Measurements from ENCODE around the gene CREBBP. TPM values are rescaled to one million over a fixed set of nuclear protein-coding genes. Genes with fewer than 3 reads are reported as not detected.

CREBBP gene
- total and polyA plus RNA-seq, 9 donors: 35.6 to 94.5 (median 78.3) TPM

DNA sequence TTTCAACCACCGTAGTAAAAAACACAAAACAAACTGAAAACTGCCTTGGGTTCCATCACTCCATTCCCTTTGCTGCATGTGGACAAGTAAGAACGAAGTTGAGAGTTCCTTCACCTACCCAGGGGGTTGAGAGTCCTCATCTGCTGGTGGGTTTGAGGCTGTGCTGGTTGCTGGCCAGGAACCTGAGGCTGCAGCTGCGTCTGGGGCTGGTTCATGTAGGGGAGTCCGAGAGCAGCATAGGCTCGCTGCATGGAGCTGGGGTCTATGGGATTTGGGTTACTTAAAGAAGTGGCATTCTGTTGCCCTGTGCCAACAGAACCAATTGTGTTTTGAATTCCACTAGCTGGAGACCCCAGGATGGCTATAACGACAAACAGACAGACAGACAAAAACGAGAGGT lies 97.9 kb downstream of the CREBBP start:
- no peak for TF ChIP-seq POLR2A (IDR thresholded peaks at IDR 0.05)
- TF ChIP-seq, protein P1, sequence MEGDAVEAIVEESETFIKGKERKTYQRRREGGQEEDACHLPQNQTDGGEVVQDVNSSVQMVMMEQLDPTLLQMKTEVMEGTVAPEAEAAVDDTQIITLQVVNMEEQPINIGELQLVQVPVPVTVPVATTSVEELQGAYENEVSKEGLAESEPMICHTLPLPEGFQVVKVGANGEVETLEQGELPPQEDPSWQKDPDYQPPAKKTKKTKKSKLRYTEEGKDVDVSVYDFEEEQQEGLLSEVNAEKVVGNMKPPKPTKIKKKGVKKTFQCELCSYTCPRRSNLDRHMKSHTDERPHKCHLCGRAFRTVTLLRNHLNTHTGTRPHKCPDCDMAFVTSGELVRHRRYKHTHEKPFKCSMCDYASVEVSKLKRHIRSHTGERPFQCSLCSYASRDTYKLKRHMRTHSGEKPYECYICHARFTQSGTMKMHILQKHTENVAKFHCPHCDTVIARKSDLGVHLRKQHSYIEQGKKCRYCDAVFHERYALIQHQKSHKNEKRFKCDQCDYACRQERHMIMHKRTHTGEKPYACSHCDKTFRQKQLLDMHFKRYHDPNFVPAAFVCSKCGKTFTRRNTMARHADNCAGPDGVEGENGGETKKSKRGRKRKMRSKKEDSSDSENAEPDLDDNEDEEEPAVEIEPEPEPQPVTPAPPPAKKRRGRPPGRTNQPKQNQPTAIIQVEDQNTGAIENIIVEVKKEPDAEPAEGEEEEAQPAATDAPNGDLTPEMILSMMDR (IDR thresholded peaks at IDR 0.05): no peak
- TF ChIP-seq EP300 (IDR thresholded peaks at IDR 0.05): no peak
- DNase-seq: no peak
- H3K27me3 ChIP-seq: no peaks in the 10 kb centered on the region
- H3K36me3 ChIP-seq: no peaks in the 10 kb centered on the region
- 81 to 90% (median 85%) methylated on average over 7 of the region's 7 CpGs for WGBS, 3 donors
- H3K4me1 ChIP-seq (ENCODE audit: insufficient read depth): no peaks in the 10 kb centered on the region
- no peaks in the 10 kb centered on the region for H3K9me3 ChIP-seq
- H3K27ac ChIP-seq: no peak overlapping the region
- no peak overlapping the region for H3K4me3 ChIP-seq
- intact Hi-C loops (cut with DNase I): no loop called here

GRCh38 chr16:3781421-3781820 lies 99.1 kb downstream of the CREBBP start:
- Histone ChIP-seq H3K9me3 (no peaks in the 10 kb centered on the region), H3K4me3 (no peak overlapping the region), H3K27me3 (no peaks in the 10 kb centered on the region), H3K36me3 (no peaks in the 10 kb centered on the region), H3K27ac (no peak overlapping the region), H3K4me1 (ENCODE audit: insufficient read depth) (no peaks in the 10 kb centered on the region)
- WGBS, 3 donors: 81 to 83% (median 82%) methylated on average over 4 of the region's 4 CpGs
- intact Hi-C loops (cut with DNase I): no loop called here
- no peak for DNase-seq
- TF ChIP-seq EP300 (IDR thresholded peaks at IDR 0.05): no peak
- TF ChIP-seq, protein P1 (IDR thresholded peaks at IDR 0.05): no peak
- TF ChIP-seq POLR2A (IDR thresholded peaks at IDR 0.05): no peak

DNA sequence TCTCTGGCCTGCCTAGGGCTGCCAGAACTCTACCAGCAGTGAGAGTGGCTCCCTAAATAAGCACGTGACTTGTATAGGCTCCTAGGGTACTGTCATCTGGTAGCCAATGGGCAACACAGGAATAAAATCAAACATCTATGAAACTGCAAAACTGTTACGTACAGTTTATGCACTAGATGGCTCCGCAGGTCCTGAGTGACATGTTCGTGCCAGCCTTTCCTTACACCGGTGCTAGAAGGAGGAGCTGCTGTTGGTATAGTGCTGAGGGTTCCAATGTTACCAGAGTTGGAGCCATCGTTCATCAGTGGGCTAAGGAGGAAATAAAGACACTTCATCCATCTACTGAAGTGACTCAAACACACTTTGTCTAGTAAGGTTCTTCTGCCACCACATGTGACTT lies 99.9 kb downstream of the CREBBP start:
- 59 to 67% (median 65%) methylated on average over 6 of the region's 6 CpGs for WGBS, 3 donors
- H3K36me3 ChIP-seq: no peaks in the 10 kb centered on the region
- intact Hi-C loops (cut with DNase I): no loop called here

GRCh38 chr16:3776316-3776715 lies 104.2 kb downstream of the CREBBP start:
- H3K27me3 ChIP-seq: no peaks in the 10 kb centered on the region
- H3K27ac ChIP-seq: no peak overlapping the region
- no peak for TF ChIP-seq EP300 (IDR thresholded peaks at IDR 0.05)
- TF ChIP-seq POLR2A (IDR thresholded peaks at IDR 0.05): no peak
- TF ChIP-seq, protein P1 (IDR thresholded peaks at IDR 0.05): no peak
- intact Hi-C loops (cut with DNase I): loop anchor here in 1 of 4 donors (10.0 kb wide), 1 partner anchor 98 kb away; no protein-coding TSS in a partner anchor
- 51 to 74% (median 58%) methylated on average over 4 of the region's 4 CpGs for WGBS, 3 donors
- peaks cover 4% of the 10 kb centered on the region for H3K4me1 ChIP-seq (ENCODE audit: insufficient read depth)
- peak in 2 of 5 donors; percentile 28 to 55 for DNase-seq
- H3K4me3 ChIP-seq: no peak overlapping the region
- no peaks in the 10 kb centered on the region for H3K9me3 ChIP-seq
- H3K36me3 ChIP-seq: no peaks in the 10 kb centered on the region

More for the DNA sequence above, 99.9 kb downstream of the CREBBP start:
- TF ChIP-seq POLR2A (IDR thresholded peaks at IDR 0.05) (no peak), EP300 (IDR thresholded peaks at IDR 0.05) (no peak)
- TF ChIP-seq, protein P1 (IDR thresholded peaks at IDR 0.05): no peak
- Histone ChIP-seq H3K27ac (no peak overlapping the region), H3K4me3 (no peak overlapping the region), H3K9me3 (no peaks in the 10 kb centered on the region), H3K27me3 (no peaks in the 10 kb centered on the region), H3K4me1 (ENCODE audit: insufficient read depth) (no peaks in the 10 kb centered on the region)
- no peak for DNase-seq
